Measurements from ENCODE around the gene GOPC. TPM values are rescaled to one million over a fixed set of nuclear protein-coding genes. Genes with fewer than 3 reads are reported as not detected.
"Not testable (repeated sequence)": the region's sequence is repeated elsewhere in the genome, so short reads cannot be mapped to it uniquely, and the experiment has no call there.

GOPC gene
- total RNA-seq: 34.6 to 52.4 TPM (median 35.1 TPM) in 3 replicates
- long read RNA-seq, full-length matches to known transcripts: 107 of 119 reads
- long read RNA-seq, partial matches to known transcripts: 2 of 119 reads
- long read RNA-seq, other reads (novel, unspliced or antisense): 10 of 119 reads

- peak within 1 kb of the TSS; percentile 99 for H3K27ac Mint-ChIP-seq (ENCODE audit: unreplicated experiment)
- peaks cover 4% of the 10 kb centered on the region for H3K9me3 Mint-ChIP-seq (ENCODE audit: low read depth)
- no peaks in the 10 kb centered on the region for H3K27me3 Mint-ChIP-seq (ENCODE audit: low read depth)
- peak; percentile 96 for DNase-seq (ENCODE audit: low spot score)
- H3K36me3 Mint-ChIP-seq (ENCODE audit: low read depth): peaks cover 8% of the 10 kb centered on the region
- TF ChIP-seq CTCF (IDR thresholded peaks at IDR 0.05): peak; percentile 67
- peak within 1 kb of the TSS; percentile 99 for H3K4me3 Mint-ChIP-seq (ENCODE audit: unreplicated experiment)
- peaks cover 36% of the 10 kb centered on the region for H3K4me1 Mint-ChIP-seq (ENCODE audit: low read depth)
These were observed at the start of gene GOPC for GRCh38 chr6:117602151-117602898. Gene GOPC, minus strand, starts transcription at chr6:117602511. Its CDS starts 223 bp downstream, at chr6:117602288.

GRCh38 chr6:117651984-117652383 is 49.7 kb upstream of the GOPC start:
- H3K27ac Mint-ChIP-seq (ENCODE audit: unreplicated experiment); H3K36me3 Mint-ChIP-seq (ENCODE audit: low read depth); H3K27me3 Mint-ChIP-seq (ENCODE audit: low read depth); DNase-seq (ENCODE audit: low spot score); H3K9me3 Mint-ChIP-seq (ENCODE audit: low read depth); H3K4me3 Mint-ChIP-seq (ENCODE audit: unreplicated experiment); H3K4me1 Mint-ChIP-seq (ENCODE audit: low read depth): not testable (repeated sequence)

- H3K27ac Mint-ChIP-seq (ENCODE audit: unreplicated experiment): no peak overlapping the region
- H3K36me3 Mint-ChIP-seq (ENCODE audit: low read depth): peaks cover 2% of the 10 kb centered on the region
- H3K9me3 Mint-ChIP-seq (ENCODE audit: low read depth): peaks cover 3% of the 10 kb centered on the region
- H3K27me3 Mint-ChIP-seq (ENCODE audit: low read depth): no peaks in the 10 kb centered on the region
- no peak for TF ChIP-seq CTCF (IDR thresholded peaks at IDR 0.05)
- no peaks in the 10 kb centered on the region for H3K4me1 Mint-ChIP-seq (ENCODE audit: low read depth)
- H3K4me3 Mint-ChIP-seq (ENCODE audit: unreplicated experiment): no peak overlapping the region
- no peak for DNase-seq (ENCODE audit: low spot score)
These were observed 40.7 kb upstream of the GOPC start for GRCh38 chr6:117642976-117643375.

DNA sequence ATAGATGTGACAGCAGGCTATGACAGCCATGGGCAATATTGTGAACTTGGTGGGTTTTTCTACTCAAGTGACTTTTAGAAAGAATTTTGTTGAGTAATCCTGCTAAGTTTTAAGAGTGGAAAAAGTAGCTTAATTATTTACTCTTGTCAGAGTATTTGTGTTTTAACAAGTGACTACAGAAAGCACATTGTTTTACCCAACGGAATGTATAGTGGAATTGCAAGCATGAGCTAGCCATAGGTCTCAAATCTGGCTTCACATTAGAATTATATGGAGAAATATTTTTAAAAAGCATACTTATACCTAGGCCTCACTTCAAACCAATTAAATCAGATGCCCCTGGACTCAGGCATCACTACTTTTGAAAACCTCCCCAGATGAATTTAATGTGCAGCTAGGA is 35.5 kb upstream of the GOPC start:
- DNase-seq (ENCODE audit: low spot score): no peak
- Mint-ChIP-seq H3K9me3 (ENCODE audit: low read depth) (peaks cover 3% of the 10 kb centered on the region), H3K4me3 (ENCODE audit: unreplicated experiment) (no peak overlapping the region), H3K36me3 (ENCODE audit: low read depth) (no peaks in the 10 kb centered on the region), H3K27ac (ENCODE audit: unreplicated experiment) (no peak overlapping the region), H3K4me1 (ENCODE audit: low read depth) (no peaks in the 10 kb centered on the region), H3K27me3 (ENCODE audit: low read depth) (peaks cover 1% of the 10 kb centered on the region)
- no peak for TF ChIP-seq CTCF (IDR thresholded peaks at IDR 0.05)

GRCh38 chr6:117629119-117629660 is 26.9 kb upstream of the GOPC start:
- Mint-ChIP-seq H3K27me3 (ENCODE audit: low read depth) (peaks cover 5% of the 10 kb centered on the region), H3K27ac (ENCODE audit: unreplicated experiment) (no peak overlapping the region), H3K4me1 (ENCODE audit: low read depth) (no peaks in the 10 kb centered on the region), H3K4me3 (ENCODE audit: unreplicated experiment) (no peak overlapping the region), H3K9me3 (ENCODE audit: low read depth) (peaks cover 7% of the 10 kb centered on the region), H3K36me3 (ENCODE audit: low read depth) (peaks cover 2% of the 10 kb centered on the region)
- TF ChIP-seq CTCF (IDR thresholded peaks at IDR 0.05): no peak
- no peak for DNase-seq (ENCODE audit: low spot score)

Measured in chondrocyte (in vitro differentiated cells).